ENCODE measurements around the gene PTPRD. TPM values are rescaled to one million over a fixed set of nuclear protein-coding genes. Genes with fewer than 3 reads are reported as not detected.

PTPRD gene
- total and polyA plus RNA-seq, 2 of the 4 experiments (the other 2 are of a cell fraction) = 0.07 to 0.18 TPM

GRCh38 chr9:9499546-9499945 is 1113.3 kb downstream of the PTPRD start:
- Histone ChIP-seq H3K79me1 (ENCODE audit: low read depth in 1 of 2, low read length in 2 of 2) (no peaks in the 10 kb centered on the region), H3K56ac (ENCODE audit: extremely low read depth, insufficient read depth, low read length) (no peak overlapping the region), H3K23ac (ENCODE audit: low read depth, low read length) (no peak overlapping the region), H2BK120ac (ENCODE audit: low read depth, low read length) (no peak overlapping the region), H3K27me3 (ENCODE audit: control insufficient read depth, insufficient read depth, low read length) (no peaks in the 10 kb centered on the region), H3K36me3 (ENCODE audit: control insufficient read depth, insufficient read depth, low read length) (no peaks in the 10 kb centered on the region), H2BK20ac (ENCODE audit: low read depth, low read length) (no peak overlapping the region), H4K91ac (ENCODE audit: insufficient read depth, low read depth, low read length) (no peak overlapping the region), H3K4me1 (ENCODE audit: control insufficient read depth, insufficient read depth, low read length) (no peaks in the 10 kb centered on the region), H3K27ac (ENCODE audit: insufficient read depth, low read length) (no peak overlapping the region), H2BK5ac (ENCODE audit: low read depth, low read length, poor library complexity, severe bottlenecking) (no peak overlapping the region), H3K9me3 (ENCODE audit: control insufficient read depth, insufficient read depth, low read length) (peaks cover 6% of the 10 kb centered on the region; the same call in 1 of the 2 replicates), H2BK15ac (ENCODE audit: low read depth, low read length) (no peak overlapping the region), H3K9ac (ENCODE audit: low read depth, low read length) (no peak overlapping the region), H3K14ac (replicated peaks; ENCODE audit: low read depth, low read length) (no peak overlapping the region), H4K20me1 (ENCODE audit: insufficient read depth, low read length) (no peaks in the 10 kb centered on the region), H4K5ac (ENCODE audit: low read depth, low read length) (no peak overlapping the region), H3K4me2 (ENCODE audit: low read depth, low read length) (no peak overlapping the region), H3K9me1 (ENCODE audit: insufficient read depth, low read length) (no peaks in the 10 kb centered on the region), H2AFZ (replicated peaks; ENCODE audit: low read length, poor library complexity) (no peak overlapping the region), H4K8ac (ENCODE audit: low read depth in 2 of 2, low read length in 2 of 2) (no peak overlapping the region), H2AK5ac (ENCODE audit: low read depth, low read length) (no peak overlapping the region), H2AK9ac (replicated peaks; ENCODE audit: low read depth, low read length, poor library complexity) (no peak overlapping the region), H3K4ac (ENCODE audit: low read depth, low read length) (no peak overlapping the region), H3K4me3 (ENCODE audit: insufficient read depth, low read depth, low read length) (no peak overlapping the region), H3K18ac (ENCODE audit: low read depth, low read length) (no peak overlapping the region)
- TF ChIP-seq RFX5 (IDR thresholded peaks at IDR 0.05; ENCODE audit: low read depth, low read length) = no peak
- in situ Hi-C loops (cut with MboI; ENCODE audit: low sequenced_read_pairs) (no loop called here), intact Hi-C loops (cut with micrococcal nuclease) (no loop called here), dilution Hi-C loops (cut with HindIII; ENCODE audit: low sequenced_read_pairs, unreplicated experiment) (no loop called here)
- ChIA-PET CTCF (no interaction called here), POLR2A (ENCODE audit: unreplicated experiment) (no interaction called here)
- DNase-seq = no peak
- ATAC-seq (ENCODE audit: low read depth) = no peak
- BruUV-seq (replicated peaks) = no TSS peak
